GM12875 (cell line): Measurements from ENCODE around the gene USP22.
A peak's percentile ranks its signal among the peaks of the same experiment; 100 is the strongest.
"Not testable (repeated sequence)": the region's sequence is repeated elsewhere in the genome, so short reads cannot be mapped to it uniquely, and the experiment has no call there.

ENCODE experiments used
- H3K4me3 ChIP-seq: one replicate; pipeline ENCODE4 v1.5.1; 2011; ENCODE audit warnings: low read depth, low read length, control low read depth
- CTCF ChIP-seq: IDR thresholded peaks from 2 replicates; pipeline ENCODE4 v1.5.1; 2011; ENCODE audit warnings: low read depth, mild to moderate bottlenecking, control low read depth, inconsistent platforms, low read length, moderate library complexity, borderline replicate concordance; ENCODE audit not compliant: insufficient read depth

The USP22 gene

GRCh38 chr17:21061971-21062526 is 19.2 kb upstream of the USP22 start:
- H3K4me3 ChIP-seq = no peak overlapping the region
- TF ChIP-seq CTCF = peak; percentile 28; the same call in 1 of the 2 replicates

GRCh38 chr17:21061158-21061835 is 18.5 kb upstream of the USP22 start:
- no peak for TF ChIP-seq CTCF
- H3K4me3 ChIP-seq = no peak overlapping the region

- H3K4me3 ChIP-seq = no peak overlapping the region
- TF ChIP-seq CTCF = no peak
Observed at GRCh38 chr17:21059761-21060160, 16.9 kb upstream of the USP22 start.

- TF ChIP-seq CTCF = no peak
- H3K4me3 ChIP-seq = no peak overlapping the region
Observed at GRCh38 chr17:21058098-21058893, 15.5 kb upstream of the USP22 start.

GRCh38 chr17:21053056-21053455 is 10.2 kb upstream of the USP22 start:
- not testable (repeated sequence) for H3K4me3 ChIP-seq

GRCh38 chr17:21049457-21049856 is 6.6 kb upstream of the USP22 start:
- H3K4me3 ChIP-seq = no peak overlapping the region
- no peak for TF ChIP-seq CTCF

GRCh38 chr17:21046216-21046615 is 3.4 kb upstream of the USP22 start:
- H3K4me3 ChIP-seq = no peak overlapping the region

More at GRCh38 chr17:21046216-21046615, 3.4 kb upstream of the USP22 start:
- no peak for TF ChIP-seq CTCF
